Fibroblast of mammary gland (primary cell): ENCODE data around the gene DESI1.
"Not testable (repeated sequence)": the region's sequence is repeated elsewhere in the genome, so short reads cannot be mapped to it uniquely, and the experiment has no call there.

Experiments used
- DNase-seq: peaks from one replicate; pipeline ENCODE4 v3.0.0-alpha.2; 2010; ENCODE audit warnings: low read depth
- H3K4me3 ChIP-seq: 2 replicates; pipeline ENCODE4 v1.5.1; 2011; ENCODE audit warnings: low read depth, mild to moderate bottlenecking, low read length, moderate library complexity; ENCODE audit not compliant: control insufficient read depth
- CTCF ChIP-seq: conservative IDR thresholded peaks from 2 replicates; pipeline ENCODE4 v1.5.1; 2011; ENCODE audit warnings: low read depth, low read length, inconsistent platforms; ENCODE audit not compliant: control insufficient read depth, insufficient read depth

DESI1 gene

DNA sequence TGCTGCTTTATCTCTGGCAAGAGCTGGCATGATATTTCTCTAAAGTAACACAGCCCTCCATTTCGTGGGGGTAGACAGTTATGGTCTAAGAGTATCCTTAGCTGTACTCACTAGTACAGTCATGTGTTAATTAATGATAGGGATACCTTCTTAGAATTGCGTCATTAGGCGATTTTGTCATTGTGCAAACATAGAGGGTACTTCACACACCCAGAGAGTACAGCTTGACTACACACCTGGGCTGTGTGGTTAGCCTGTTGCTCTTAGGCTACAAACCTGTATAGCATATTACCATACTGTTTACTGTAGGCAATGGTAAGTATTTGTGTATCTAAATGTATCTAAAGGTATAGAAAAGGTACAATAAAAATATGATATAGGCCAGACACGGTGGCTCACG, 17.3 kb upstream of the DESI1 start:
- DNase-seq: no peak
- no peak overlapping the region for H3K4me3 ChIP-seq
- no peak for TF ChIP-seq CTCF

DNA sequence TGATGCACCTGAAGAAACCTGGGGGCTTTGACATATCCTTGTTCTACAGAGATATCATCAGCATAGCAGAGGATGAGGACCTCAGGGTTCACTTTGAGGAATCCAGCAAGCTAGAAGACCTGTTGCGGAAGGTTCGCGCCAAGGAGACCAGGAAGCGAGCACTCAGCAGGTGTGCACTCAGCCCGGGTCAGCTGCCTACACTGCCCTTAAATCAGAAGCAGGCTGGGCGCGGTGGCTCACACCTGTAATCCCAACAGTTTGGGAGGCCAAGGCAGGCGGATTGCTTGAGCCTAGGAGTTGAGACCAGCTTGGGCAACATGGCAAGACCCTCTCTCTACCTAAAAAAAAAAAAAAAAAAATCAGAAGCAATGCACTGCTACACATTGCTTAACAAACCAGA, 16.8 kb upstream of the DESI1 start:
- DNase-seq: not testable (repeated sequence)

GRCh38 chr22:41636467-41636866, 15.6 kb upstream of the DESI1 start:
- no peak overlapping the region for H3K4me3 ChIP-seq
- no peak for TF ChIP-seq CTCF
- peak; percentile 73 for DNase-seq

More for the DNA sequence above, 16.8 kb upstream of the DESI1 start:
- H3K4me3 ChIP-seq: not testable (repeated sequence)

GRCh38 chr22:41634610-41635009, 13.8 kb upstream of the DESI1 start:
- not testable (repeated sequence) for H3K4me3 ChIP-seq, DNase-seq

DNA sequence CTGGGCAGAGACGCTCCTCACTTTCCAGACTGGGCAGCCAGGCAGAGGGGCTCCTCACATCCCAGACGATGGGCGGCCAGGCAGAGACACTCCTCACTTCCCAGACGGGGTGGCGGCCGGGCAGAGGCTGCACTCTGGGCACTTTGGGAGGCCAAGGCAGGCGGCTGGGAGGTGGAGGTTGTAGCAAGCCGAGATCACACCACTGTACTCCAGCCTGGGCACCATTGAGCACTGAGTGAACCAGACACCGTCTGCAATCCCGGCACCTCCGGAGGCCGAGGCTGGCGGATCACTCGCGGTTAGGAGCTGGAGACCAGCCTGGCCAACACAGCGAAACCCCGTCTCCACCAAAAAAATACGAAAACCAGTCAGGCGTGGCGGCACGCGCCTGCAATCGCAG, 10.8 kb upstream of the DESI1 start:
- not testable (repeated sequence) for H3K4me3 ChIP-seq, DNase-seq

DNA sequence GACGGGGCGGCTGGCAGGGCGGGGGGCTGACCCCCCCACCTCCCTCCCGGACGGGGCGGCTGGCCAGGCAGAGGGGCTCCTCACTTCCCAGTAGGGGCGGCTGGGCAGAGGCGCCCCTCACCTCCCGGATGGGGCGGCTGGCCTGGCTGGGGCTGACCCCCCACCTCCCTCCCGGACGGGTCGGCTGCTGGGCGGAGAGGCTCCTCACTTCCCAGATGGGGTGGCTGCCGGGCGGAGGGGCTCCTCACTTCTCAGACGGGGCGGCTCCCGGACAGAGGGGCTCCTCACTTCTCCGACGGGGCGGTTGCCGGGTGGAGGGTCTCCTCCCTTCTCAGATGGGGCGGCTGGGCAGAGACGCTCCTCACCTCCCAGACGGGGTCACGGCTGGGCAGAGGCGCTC, 10.3 kb upstream of the DESI1 start:
- not testable (repeated sequence) for DNase-seq, H3K4me3 ChIP-seq

GRCh38 chr22:41625577-41625976, 4.7 kb upstream of the DESI1 start:
- no peak for TF ChIP-seq CTCF
- no peak for DNase-seq
- no peak overlapping the region for H3K4me3 ChIP-seq

- no peak for DNase-seq
- H3K4me3 ChIP-seq: peak overlapping the region; percentile 94
- TF ChIP-seq CTCF: no peak
Measured at GRCh38 chr22:41621911-41622179, 1.0 kb upstream of the DESI1 start.

GRCh38 chr22:41621099-41621910, 462 bp upstream of the DESI1 start, which contains the start of gene XRCC6:
TSS of gene XRCC6 (plus strand) at chr22:41621295. CDS start at chr22:41622005, 710 bp downstream.
- H3K4me3 ChIP-seq: peak within 1 kb of the TSS; percentile 94
- DNase-seq: peak; percentile 100
- no peak for TF ChIP-seq CTCF
